Activated CD4-positive, alpha-beta T cell treated with anti-CD3 and anti-CD28 coated beads for 48 hours (primary cell): ENCODE data around the gene MLKL.
"Not testable (repeated sequence)": the region's sequence is repeated elsewhere in the genome, so short reads cannot be mapped to it uniquely, and the experiment has no call there.

ENCODE experiments used
- DNase-seq: peaks from one replicate; pipeline ENCODE4 v3.0.0-alpha.2; 2020

Gene MLKL

GRCh38 chr16:74695450-74696422 is 4.9 kb downstream of the MLKL start:
- DNase-seq, result peak; percentile 68

GRCh38 chr16:74691093-74691855 is 9.4 kb downstream of the MLKL start:
- DNase-seq, result no peak

- DNase-seq, result no peak
Observed at GRCh38 chr16:74682556-74682955, 18.1 kb downstream of the MLKL start.

GRCh38 chr16:74680681-74681080 is 20.0 kb downstream of the MLKL start:
- no peak for DNase-seq

- DNase-seq, result no peak
Observed at GRCh38 chr16:74679983-74680382, 20.7 kb downstream of the MLKL start.

- no peak for DNase-seq
Observed at GRCh38 chr16:74677868-74678267, 22.8 kb downstream of the MLKL start.

- DNase-seq, result no peak
Observed at GRCh38 chr16:74673876-74674275, 26.8 kb downstream of the MLKL start.

GRCh38 chr16:74668877-74669276 is 31.8 kb downstream of the MLKL start:
- not testable (repeated sequence) for DNase-seq

GRCh38 chr16:74667255-74667700 is 33.4 kb downstream of the MLKL start:
- peak; percentile 55 for DNase-seq

- DNase-seq, result peak; percentile 97
Observed at GRCh38 chr16:74666425-74667254, 34.0 kb downstream of the MLKL start, which contains the start of gene RFWD3. Gene RFWD3, minus strand, starts transcription at chr16:74666877. Its CDS starts 5,428 bp downstream, at chr16:74661449.

- no peak for DNase-seq
Observed at GRCh38 chr16:74666010-74666421, 34.6 kb downstream of the MLKL start.

GRCh38 chr16:74661064-74661463 is 39.6 kb downstream of the MLKL start:
- no peak for DNase-seq

- DNase-seq, result no peak
Observed at GRCh38 chr16:74660383-74660782, 40.3 kb downstream of the MLKL start.

- DNase-seq, result no peak
Observed at GRCh38 chr16:74659041-74659440, 41.6 kb downstream of the MLKL start.

GRCh38 chr16:74657870-74658642 is 42.6 kb downstream of the MLKL start:
- no peak for DNase-seq

GRCh38 chr16:74654536-74655050 is 46.1 kb downstream of the MLKL start:
- DNase-seq, result no peak

- not testable (repeated sequence) for DNase-seq
Observed at GRCh38 chr16:74652883-74653282, 47.8 kb downstream of the MLKL start.

- no peak for DNase-seq
Observed at GRCh38 chr16:74652249-74652648, 48.4 kb downstream of the MLKL start.

GRCh38 chr16:74651841-74652240 is 48.8 kb downstream of the MLKL start:
- DNase-seq, result no peak

- DNase-seq, result no peak
Observed at GRCh38 chr16:74650966-74651567, 49.6 kb downstream of the MLKL start.

- no peak for DNase-seq
Observed at GRCh38 chr16:74649839-74650504, 50.7 kb downstream of the MLKL start.
